ENCODE measurements around the gene CBX5.
A peak's percentile ranks its signal among the peaks of the same experiment; 100 is the strongest.
"Not testable (repeated sequence)": the region's sequence is repeated elsewhere in the genome, so short reads cannot be mapped to it uniquely, and the experiment has no call there.

The CBX5 gene

DNA sequence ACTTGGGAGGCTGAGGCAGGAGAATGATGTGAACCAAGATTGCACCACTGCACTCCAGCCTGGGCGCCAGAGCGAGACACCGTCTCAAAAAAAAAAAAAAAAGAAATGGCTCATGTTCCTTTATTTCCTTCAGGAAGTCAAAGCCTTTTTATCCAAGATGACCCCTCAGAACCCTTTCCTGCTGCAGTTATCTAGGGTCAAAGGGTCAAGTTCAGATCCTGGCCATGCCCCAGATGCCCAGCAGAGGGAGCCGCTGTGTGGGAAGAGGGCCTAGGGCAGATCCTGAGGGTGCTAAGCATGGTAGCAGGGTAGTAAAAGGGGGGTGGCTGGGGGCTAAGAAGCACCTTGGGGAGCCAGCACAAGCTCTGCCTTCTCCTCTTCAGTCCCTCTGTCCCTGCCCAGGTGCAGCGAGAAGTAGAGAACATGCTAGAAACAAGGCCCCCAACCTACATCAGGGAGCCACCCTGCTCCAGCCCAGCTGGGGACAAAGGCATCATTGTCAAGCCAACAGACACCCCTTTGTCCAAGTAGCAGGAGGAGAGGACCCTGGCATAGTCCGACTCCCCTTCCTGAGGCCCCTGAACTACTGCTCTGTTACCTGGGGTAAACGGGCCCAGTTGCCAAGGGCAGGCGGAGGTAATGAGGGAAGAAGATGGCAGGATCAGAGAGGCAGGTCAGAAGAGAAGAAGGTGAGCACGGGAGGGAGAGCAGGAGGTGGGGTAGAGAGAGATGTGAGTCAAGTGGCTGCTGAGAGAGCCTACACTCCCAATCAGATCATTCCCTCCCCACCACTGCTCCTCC, 14.4 kb upstream of the CBX5 start:
- peak; percentile 79 for DNase-seq (ENCODE audit: low spot score)

DNA sequence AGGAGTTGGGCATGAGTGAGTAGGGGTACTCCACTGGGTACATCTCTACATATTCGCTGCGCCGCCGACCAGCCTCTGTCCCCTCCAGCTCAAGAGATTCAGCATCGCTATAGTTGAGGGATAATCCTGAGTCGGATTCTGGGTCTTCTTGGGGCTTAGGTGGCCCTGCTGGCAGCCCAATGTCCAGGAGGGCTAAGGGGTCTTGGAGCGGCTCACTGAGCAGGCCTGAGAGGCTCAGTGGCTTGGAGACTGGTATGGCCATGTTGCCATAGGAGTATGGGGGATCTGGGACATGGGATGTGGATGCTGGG, 13.0 kb upstream of the CBX5 start:
- DNase-seq (ENCODE audit: low spot score), result no peak

DNA sequence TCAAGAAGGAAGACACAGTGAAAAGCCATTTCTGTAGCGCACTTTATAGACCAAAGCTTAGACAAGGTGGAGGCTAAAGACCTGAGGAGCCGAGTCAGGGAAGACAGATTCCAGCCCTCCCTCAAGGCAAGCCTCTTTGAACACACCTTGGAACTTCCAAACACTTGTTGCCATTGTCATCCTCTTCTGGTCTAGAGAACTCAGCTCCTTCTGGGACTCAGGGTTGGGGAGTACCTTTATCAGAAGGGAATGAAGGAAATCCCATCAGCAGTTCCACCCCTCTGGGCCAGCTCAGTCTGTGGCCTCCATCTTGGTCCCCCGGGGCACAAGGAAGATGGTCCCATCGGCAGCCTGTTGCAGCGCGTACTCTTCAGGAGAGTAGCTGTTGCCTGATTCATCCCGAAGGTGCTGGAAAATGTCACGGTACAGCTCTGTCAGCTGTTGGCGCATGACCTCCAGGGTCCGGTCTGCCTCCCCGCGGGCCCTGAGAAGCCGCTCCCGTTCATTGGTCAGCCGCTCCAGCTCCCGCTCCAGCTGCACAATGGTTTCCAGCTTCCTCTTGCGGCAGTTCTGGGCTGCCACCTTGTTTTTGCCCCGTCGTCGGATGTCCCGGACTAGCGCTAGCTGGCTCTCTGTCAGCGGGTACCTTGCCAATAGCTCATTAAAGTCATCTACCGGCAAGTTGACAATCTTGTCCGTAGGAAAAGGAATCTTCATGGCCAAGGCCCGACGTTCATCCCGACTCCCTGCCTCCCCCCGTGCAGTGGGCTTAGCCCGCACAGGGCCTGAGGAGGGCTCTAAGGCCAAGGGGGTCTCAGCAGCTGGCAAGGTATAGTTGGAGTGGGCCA, 12.4 kb upstream of the CBX5 start:
- no peak for DNase-seq (ENCODE audit: low spot score)

DNA sequence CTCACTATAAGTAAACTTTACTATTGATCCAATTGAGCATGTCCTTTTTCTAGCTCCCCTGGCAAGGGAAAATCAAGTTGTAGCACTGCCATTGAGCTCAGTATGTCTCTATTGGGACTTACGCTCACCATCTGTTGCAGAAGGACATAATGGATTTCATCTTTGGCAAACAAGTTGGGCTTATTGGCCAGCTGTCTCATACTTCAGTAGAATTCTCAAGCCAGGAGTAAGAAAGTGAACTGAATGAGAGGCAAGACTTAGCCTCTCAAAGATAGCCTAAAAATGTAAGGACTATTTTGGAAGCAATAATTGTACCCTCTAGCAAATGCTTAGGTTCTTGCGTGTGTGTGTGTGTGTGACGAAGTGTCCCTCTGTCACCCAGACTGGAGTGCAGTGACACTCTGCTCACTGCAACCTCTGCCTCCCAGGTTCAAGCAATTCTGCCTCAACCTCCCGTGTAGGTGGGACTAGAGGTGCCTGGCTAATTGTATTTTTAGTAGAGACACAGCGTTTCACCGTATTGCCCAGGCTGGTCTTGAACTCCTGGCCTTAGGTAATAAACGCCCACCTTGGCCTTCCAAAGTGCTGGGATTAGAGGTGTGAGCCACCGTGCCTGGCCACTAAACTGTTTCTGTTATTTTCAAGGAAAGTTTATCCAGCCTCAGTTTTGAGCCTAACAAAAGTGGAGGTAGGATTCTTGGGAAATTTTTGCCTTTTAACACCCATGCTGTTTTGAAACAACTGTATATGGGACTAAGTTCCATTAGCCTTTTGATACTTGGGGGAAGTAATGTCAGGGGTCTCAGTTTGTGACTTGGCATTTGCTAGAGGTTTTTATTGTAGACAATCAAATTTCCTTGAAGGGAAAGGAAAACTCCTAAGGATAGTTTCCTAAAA, 7.6 kb upstream of the CBX5 start:
- DNase-seq (ENCODE audit: low spot score), result no peak

DNA sequence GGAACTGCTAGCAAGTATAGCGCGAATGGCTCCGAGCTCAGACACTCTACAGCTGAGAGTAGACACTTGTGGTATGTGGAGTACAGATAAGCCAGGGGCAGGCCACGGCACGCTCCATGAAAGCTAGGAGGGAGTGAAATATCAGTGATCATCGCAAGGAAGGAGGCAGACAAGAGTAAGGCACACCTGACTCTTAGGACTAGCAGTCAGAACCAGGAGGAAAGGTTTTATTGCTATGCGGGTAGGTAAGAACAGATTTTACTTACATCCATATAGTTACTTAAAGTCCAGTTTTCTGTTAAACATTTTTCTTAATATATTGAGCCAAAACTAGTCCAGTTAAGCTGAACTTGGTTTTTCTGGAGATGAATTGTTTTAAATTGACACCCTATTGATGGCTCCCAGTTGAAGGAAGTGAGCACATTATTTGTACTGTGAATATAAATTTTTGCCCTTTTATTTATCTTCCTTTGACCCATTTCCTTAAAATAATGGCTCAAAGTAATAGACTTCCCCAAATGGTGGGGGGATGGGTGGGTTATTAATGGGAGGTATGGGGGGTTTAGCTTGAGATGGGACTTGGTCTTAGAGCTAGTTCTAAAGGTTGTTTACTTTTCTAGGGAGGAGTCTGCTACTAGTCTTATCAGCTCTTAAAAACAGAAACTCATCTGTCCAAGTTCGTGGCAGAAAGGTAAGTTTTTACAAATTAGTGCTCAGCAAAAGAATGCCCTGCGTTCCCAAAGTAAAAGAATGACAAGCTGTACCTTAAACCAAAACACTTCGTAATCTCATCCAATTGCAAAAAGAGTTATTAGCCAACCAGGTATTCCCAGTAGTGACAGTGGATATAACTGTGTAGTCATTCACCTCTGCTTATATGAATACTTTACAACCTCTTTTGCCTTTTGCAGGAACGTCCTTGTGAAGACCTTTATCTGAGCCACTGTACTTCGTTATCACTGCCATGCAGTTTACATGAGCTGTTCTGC, 6.4 kb upstream of the CBX5 start:
- DNase-seq (ENCODE audit: low spot score), result no peak

DNA sequence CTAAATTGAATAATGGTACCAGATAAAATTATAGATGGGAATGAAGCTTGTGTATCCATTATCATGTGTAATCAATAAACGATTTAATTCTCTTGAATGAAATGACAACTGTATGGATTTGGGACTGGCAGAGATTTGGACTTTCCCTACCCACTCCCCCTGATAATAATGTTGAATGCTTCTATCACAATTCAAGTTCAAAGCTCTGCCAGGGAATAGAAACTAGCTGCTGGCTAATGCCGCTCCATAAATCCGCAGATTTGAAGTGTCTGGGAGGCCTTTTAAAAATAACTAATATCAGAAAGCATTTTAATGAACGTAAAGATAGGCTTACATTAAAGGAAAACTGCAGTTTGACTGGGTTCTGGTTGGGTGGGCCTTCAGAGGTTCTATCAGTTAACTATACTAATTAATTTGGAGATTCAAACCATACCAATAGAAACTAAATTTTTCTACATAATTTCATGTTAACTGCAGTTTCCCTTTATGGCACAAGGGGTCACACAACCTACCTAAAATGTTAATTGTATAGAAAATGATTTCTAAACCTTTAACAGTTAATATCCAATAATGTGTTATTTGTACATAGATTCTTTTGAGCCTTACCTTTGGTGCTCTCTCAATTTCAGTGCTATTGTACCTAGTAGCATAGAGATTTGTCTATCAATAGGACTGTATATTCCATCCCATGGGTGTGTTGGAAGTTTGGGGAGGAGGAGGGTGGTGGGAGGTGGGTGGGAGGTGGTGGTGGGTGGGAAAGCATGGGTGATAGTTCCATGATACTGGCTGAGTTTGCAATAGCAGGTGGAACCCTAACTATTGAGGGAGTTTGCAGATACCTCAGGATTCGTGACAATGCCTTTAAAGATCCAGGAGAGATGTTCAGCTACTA, 5.5 kb upstream of the CBX5 start:
- no peak for DNase-seq (ENCODE audit: low spot score)

DNA sequence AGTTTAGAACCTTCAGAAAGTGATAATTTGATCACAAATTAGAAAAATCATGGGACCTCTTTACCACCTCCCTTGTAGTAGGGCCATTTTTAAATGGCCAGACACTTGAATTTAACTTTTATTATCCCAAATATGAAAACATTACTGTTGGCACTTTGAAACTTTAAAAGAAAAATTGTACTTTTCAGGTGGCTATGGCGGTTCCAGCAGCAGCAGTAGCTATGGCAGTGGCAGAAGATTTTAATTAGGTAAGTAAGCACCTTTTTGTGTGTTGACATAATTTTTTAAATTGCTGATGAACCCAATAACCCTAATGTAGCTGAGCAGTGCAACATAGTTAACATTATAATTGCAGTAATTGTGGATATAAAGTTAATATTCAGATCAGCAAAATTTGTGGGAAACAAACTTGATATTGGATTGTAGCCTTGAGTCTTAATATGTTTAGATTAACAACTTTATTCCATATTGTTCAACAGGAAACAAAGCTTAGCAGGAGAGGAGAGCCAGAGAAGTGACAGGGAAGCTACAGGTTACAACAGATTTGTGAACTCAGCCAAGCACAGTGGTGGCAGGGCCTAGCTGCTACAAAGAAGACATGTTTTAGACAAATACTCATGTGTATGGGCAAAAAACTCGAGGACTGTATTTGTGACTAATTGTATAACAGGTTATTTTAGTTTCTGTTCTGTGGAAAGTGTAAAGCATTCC, 4.3 kb upstream of the CBX5 start:
- DNase-seq (ENCODE audit: low spot score), result not testable (repeated sequence)

DNA sequence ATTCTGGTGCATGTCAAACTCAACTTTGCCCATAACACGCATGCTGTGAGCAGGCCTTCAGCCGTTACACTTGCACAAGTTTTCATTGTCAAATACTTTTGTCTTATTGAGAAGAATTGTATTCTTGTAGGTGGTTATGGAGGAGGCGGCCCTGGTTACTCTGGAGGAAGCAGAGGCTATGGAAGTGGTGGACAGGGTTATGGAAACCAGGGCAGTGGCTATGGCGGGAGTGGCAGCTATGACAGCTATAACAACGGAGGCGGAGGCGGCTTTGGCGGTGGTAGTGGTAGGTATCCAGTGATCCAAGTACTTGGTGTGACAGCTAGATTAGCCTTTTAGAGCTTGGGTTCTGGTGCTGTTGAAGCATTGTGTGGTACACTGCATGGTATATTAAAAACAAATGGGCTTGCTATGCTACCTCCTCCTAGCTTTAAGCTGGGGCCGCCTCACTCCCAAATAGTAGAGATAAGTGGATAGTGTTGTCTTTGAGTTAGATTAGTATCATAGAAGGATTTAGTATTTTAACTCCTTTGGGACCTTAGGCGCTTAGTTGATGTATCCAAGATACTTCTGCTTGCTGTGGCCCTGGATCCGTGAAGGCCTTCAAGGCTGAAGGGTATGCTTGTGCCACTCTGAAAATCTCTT, 3.1 kb upstream of the CBX5 start:
- DNase-seq (ENCODE audit: low spot score), result no peak

DNA sequence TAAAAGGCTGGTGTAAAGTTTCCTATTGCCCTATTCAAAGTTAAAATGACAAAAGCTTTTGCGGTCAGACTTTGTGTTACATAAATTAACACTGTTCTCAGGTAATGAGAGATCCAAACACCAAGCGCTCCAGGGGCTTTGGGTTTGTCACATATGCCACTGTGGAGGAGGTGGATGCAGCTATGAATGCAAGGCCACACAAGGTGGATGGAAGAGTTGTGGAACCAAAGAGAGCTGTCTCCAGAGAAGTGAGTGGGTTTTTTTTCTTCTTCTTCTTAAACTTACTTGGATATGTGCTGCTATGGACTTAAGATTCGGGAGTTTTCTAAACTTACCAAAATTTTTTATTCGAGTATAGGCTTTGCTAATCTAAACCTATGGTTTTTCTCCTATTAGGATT, 1.8 kb upstream of the CBX5 start:
- DNase-seq (ENCODE audit: low spot score), result not testable (repeated sequence)

DNA sequence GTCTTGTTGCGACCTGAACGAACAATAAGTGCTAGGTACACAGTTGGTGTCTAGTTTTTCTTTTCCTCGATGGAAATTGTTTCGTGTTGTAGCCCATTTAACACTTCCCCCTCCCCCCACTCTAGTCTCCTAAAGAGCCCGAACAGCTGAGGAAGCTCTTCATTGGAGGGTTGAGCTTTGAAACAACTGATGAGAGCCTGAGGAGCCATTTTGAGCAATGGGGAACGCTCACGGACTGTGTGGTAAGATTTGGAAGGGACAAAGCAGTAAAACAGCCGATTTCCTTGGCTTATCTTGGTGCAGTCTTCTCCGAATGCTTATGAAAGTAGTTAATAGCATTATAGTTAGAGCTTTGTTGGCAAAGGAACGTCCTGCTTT, 1.3 kb upstream of the CBX5 start:
- not testable (repeated sequence) for DNase-seq (ENCODE audit: low spot score)

DNA sequence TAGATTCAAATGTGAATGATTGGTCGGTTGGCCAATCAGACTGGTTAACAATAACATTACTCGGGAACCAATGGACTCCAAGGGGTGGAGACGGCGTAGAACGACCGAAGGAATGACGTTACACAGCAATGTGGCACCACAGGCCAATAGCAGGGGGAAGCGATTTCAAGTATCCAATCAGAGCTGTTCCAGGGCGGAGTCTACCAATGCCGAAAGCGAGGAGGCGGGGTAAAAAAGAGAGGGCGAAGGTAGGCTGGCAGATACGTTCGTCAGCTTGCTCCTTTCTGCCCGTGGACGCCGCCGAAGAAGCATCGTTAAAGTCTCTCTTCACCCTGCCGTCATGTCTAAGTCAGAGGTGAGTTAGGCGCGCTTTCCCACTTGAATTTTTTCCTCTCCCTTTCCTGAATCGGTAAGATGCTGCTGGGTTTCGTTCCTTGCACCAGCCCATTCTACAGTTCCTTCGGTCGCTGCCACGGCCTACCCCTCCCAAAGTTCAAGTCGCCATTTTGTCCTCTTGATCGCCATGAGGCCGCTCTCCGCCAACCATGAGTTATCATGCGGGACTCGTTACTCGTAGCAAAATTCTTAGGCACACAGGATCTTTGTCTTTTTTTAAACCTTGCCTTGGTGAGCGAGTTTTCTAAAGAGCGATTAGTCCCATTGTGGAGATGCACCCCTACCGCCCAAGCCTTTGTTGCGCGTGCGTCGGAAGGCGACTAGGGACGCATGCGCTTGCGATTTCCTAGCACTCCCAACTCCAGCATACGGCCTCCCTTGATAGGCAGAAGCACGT, 742 bp upstream of the CBX5 start, which contains the start of gene HNRNPA1:
Gene HNRNPA1 (plus strand): TSS at position 259 of the 793 bp plus-strand sequence. CDS start 82 bp downstream, at position 341.
- DNase-seq (ENCODE audit: low spot score), result peak; percentile 83

DNA sequence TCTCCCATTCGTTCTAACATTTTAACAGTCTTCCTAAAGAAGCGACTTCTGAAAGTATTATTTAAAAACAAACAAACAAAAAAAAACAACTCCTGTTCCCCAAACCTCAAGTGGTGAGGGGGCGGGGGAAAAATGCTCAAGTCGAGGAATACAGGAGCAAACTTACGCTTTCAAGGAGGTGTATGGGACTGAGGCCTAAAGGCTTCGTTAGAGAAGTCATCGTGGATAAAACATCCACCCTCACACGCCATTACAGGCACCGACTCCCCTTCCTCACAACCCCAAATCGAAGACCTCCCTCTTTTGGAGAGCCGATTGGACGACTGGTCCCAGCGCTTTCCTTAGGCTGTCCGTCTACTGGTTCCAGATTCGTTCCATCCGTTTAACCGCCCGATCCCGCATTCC, 693 bp downstream of the CBX5 start:
- no peak for DNase-seq (ENCODE audit: low spot score)

DNA sequence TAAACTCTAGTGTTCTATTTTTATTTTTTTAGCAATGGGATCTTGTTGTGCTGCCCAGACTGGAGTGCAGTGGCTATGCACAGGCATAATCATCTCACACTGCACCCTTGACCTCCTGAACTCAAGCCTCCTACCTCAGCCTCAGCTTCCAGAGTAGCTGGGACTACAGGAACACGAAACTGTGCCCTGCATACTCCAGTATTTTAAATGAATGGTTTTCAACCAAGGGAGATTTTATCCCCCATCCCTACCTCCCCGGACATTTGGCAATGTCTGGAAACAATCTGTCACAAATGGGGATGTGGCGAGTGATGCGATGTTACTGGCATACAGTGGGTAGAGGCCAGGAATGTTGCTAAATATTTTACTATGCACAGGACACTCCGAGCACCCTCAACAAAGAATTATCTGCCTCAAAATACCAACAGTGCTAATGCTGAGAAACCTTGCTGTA, 2.1 kb downstream of the CBX5 start:
- DNase-seq (ENCODE audit: low spot score), result no peak

DNA sequence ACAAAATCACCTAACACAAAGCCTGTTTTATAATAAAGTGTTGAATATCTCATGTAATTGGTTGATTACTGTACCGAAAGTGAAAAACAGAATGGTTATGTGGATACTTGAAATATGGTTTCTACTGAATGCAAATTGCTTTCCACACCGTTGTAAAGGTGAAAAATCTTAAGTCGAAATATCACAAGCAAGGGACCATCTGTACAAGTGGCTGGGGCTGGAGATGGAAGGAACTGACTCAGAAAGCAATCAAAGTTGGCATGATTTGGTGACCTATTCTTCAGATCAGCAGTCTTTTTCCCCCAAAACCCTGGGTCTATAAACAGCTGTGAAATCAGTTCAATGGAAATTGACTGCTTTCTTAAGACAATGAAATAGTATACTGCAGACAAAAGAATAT, 3.6 kb downstream of the CBX5 start:
- DNase-seq (ENCODE audit: low spot score), result no peak

DNA sequence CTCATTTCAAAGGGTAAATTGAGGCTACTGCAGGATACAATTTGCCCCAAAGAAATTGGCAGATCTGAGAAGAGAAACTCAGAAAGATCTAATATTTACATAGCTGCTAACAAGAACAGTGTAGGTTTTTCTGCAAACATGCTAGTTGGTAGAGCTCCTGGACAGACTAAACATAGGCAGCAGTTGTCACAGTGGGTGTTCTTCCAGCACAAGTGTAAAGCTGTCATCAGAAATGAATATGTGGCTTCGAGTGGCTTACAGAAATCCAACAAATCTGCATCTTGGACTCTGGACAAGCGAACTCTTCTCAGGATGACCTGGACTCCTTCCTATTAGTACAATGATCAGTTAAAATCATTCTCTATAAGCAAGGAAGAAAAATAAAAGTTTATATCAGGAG, 5.9 kb downstream of the CBX5 start:
- DNase-seq (ENCODE audit: low spot score), result no peak

DNA sequence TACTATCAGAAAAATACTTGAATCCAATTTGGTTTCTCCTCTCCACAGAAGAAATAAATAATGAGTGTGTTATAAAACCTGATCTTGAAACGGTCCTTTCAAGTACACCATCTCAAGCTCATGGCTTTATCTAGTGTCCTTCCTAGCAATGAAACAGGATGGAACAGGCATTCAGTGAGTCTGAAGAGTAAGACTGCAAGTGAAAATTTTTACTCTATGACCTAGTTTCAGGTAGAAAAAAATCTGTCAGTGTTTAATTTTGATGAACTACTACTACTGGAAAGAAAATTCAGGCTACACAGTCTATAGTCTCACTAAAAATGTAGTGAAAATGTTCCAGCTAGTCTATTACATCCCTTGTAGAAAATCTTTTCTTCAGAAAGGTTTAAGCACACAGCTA, 7.7 kb downstream of the CBX5 start:
- no peak for DNase-seq (ENCODE audit: low spot score)

DNA sequence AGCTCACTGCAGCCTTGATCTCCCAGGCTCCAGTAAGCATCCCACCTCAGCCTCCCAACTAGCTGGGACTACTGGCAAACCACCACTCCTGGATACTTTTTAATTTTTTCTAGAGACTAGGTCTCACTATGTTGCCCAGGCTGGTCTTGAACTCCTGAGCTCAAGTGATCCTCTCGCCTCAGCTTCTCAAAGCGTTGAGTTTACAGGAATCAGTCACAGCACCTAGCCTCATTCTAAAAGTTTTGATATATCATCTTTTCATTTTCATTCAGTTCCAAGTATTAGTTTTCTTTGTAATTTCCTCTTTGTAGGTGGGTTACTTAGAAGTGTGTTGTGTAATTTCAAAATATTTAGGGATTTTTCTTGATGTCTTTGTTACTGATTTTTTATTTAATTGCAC, 9.6 kb downstream of the CBX5 start:
- DNase-seq (ENCODE audit: low spot score), result no peak

DNA sequence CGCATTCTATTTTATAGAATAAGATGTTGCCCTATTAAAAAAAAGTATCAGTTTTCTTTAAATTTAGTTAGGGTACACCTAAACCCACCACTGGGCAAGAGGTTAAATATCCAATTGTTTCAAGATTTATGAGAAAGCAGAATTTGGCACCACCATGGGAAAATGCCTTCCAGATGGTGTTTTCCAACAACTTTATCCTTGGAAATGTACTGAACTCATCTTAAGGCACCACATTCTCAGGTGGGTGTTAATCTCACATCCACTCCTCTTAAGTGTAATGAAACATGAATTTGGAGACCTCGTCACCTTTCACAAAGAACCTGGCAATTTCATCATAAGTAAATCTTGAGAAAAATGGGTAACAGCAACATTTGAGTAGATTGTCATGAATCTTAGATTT, 13.1 kb downstream of the CBX5 start:
- DNase-seq (ENCODE audit: low spot score), result no peak

All from HuH-7.5 (cell line).